IPS-18a (cell line): ENCODE measurements around the gene KLHL5.

Source experiments
- H3K27ac ChIP-seq: one replicate; pipeline ENCODE4 v1.5.1; 2013; ENCODE audit warnings: low read length
- H3K27me3 ChIP-seq: one replicate; pipeline ENCODE4 v1.6.1; 2013; ENCODE audit warnings: mild to moderate bottlenecking, low read length; ENCODE audit not compliant: control insufficient read depth, insufficient read depth
- H3K36me3 ChIP-seq: one replicate; pipeline ENCODE4 v1.6.1; 2013; ENCODE audit warnings: low read depth, low read length; ENCODE audit not compliant: control insufficient read depth
- H3K4me1 ChIP-seq: one replicate; pipeline ENCODE4 v1.6.1; 2013; ENCODE audit warnings: low read depth, low read length; ENCODE audit not compliant: control insufficient read depth
- H3K4me3 ChIP-seq: one replicate; pipeline ENCODE4 v1.5.1; 2013; ENCODE audit warnings: low read length
- H3K9ac ChIP-seq: one replicate; pipeline ENCODE4 v1.6.1; 2013; ENCODE audit warnings: mild to moderate bottlenecking, low read length, moderate library complexity
- H3K9me3 ChIP-seq: one replicate; pipeline ENCODE4 v1.6.1; 2013; ENCODE audit warnings: low read depth, low read length; ENCODE audit not compliant: control insufficient read depth

KLHL5 gene

DNA sequence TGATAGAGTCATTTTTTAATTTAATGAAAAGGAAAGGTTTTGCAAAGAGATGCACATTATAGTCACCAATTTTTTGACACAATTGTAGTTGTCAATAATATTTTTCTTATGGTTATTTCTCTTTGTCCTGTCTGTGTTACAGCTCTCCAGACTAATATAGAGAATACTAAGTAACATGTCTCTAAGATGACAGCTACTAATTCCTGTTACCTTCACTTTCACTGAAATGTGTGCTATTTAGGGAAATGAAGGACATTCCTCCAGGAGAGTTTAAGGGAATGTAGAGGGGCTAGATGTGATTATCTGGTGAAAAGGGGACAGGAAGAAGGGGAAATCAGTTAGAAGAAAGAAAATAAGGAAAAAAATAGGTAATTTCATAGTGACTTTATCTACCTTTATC lies 1.4 kb downstream of the KLHL5 start:
- Histone ChIP-seq H3K4me1 (peaks cover 28% of the 10 kb centered on the region), H3K27me3 (no peaks in the 10 kb centered on the region), H3K4me3 (no peak overlapping the region), H3K36me3 (no peaks in the 10 kb centered on the region), H3K9ac (no peak overlapping the region), H3K27ac (no peak overlapping the region), H3K9me3 (no peaks in the 10 kb centered on the region)

DNA sequence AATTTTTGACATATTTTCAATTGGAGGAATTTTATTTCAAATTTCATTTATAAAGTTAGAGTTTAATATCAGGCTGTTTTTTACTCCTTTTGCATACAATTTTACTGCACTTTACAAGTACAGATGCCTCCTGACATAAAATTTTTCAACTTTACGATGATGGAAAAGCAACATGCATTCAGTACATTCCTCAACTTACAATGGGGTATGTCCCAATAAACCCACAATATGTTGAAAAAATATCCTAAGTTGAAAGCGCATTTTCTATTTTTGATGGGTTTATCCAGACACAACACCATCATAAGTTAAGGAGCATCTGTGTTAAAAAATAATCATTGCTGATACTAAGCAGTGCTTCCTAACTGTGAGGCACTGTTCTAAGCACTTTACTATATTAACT lies 4.3 kb downstream of the KLHL5 start:
- H3K27ac ChIP-seq, result no peak overlapping the region
- H3K4me1 ChIP-seq, result peaks cover 21% of the 10 kb centered on the region
- no peak overlapping the region for H3K4me3 ChIP-seq
- H3K36me3 ChIP-seq, result no peaks in the 10 kb centered on the region
- no peak overlapping the region for H3K9ac ChIP-seq
- no peaks in the 10 kb centered on the region for H3K9me3 ChIP-seq
- no peaks in the 10 kb centered on the region for H3K27me3 ChIP-seq

DNA sequence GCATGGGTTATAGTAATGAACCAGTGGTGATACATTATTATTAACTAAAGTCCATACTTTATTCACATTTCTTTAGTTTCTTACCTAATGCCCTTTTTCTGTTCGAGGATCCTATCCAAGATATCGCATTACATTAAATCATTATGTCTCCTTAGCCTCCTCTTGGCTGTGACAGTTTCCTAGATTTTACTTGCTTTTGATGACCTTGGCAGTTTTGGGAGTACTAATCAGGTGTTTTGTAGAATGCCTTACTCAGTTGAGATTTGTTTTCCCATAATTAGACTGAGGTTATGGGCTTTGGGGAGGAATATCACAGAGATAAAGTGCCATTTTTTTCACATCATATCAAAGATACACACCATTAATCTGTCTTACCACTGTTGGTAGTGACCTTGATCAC lies 5.0 kb downstream of the KLHL5 start:
- Histone ChIP-seq H3K4me3 (no peak overlapping the region), H3K9ac (no peak overlapping the region), H3K4me1 (peaks cover 14% of the 10 kb centered on the region), H3K27me3 (no peaks in the 10 kb centered on the region), H3K9me3 (no peaks in the 10 kb centered on the region), H3K27ac (no peak overlapping the region), H3K36me3 (no peaks in the 10 kb centered on the region)

DNA sequence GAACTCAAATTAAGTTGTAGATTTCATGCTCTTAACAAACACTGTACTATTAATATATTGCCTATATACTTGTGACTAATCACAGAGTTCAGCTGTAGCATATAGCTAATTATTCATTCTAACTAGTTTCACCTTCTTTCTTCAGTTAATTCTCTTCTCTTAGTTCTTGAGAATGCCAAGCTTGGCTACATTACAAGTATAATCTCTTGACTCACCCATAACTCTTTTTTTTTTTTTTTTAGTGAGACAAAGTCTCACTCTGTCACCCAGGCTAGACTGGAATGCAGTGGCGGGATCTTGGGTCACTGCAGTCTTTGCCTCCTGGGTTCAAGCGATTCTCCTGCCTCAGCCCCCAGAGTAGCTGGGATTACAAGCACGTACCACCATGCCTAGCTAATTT lies 5.4 kb downstream of the KLHL5 start:
- Histone ChIP-seq H3K36me3 (no peaks in the 10 kb centered on the region), H3K4me3 (no peak overlapping the region), H3K9ac (no peak overlapping the region), H3K9me3 (no peaks in the 10 kb centered on the region), H3K27ac (no peak overlapping the region), H3K4me1 (peaks cover 11% of the 10 kb centered on the region), H3K27me3 (no peaks in the 10 kb centered on the region)

DNA sequence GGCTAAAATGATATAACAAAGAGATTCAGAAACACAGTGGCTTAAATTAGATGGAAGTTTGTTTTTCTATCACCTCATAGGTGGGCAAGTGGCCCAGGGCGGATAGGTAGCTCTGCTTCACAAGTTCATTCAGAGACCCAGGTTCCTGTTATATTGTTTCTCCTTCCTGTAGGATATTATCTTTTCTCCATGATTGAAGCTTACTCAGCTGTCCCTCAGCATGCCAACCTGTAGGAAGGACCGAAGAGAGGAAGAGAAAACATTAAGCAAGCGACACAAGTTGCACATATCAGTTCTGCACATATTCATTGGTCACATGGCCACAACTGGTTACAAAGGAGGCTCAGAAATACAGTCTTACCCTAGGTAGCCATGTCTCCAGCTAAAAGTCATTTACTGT lies 6.9 kb downstream of the KLHL5 start:
- Histone ChIP-seq H3K4me3 (no peak overlapping the region), H3K27ac (no peak overlapping the region), H3K36me3 (no peaks in the 10 kb centered on the region), H3K27me3 (no peaks in the 10 kb centered on the region), H3K9ac (no peak overlapping the region), H3K9me3 (no peaks in the 10 kb centered on the region), H3K4me1 (no peaks in the 10 kb centered on the region)

DNA sequence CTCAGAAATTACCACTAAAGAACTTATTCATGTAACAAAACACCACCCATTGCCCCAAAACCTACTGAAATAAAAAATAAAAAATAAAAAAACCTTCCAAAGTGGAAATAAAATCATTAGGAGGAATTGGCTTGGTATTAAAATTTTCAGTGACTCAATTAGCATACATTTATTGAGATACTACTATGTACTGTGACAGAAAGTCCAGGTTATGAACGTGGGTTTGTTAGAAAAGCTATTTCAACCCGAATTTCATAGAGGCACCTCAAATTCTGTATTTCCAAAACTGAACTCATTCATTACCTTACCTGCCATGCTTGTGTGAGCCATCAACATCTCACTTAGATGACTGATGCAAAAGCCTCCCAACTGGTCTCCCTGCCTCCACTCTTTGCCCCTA lies 16.8 kb downstream of the KLHL5 start:
- Histone ChIP-seq H3K9me3 (no peaks in the 10 kb centered on the region), H3K9ac (no peak overlapping the region), H3K27ac (no peak overlapping the region), H3K4me3 (no peak overlapping the region), H3K36me3 (peaks cover 3% of the 10 kb centered on the region), H3K4me1 (no peaks in the 10 kb centered on the region), H3K27me3 (no peaks in the 10 kb centered on the region)

DNA sequence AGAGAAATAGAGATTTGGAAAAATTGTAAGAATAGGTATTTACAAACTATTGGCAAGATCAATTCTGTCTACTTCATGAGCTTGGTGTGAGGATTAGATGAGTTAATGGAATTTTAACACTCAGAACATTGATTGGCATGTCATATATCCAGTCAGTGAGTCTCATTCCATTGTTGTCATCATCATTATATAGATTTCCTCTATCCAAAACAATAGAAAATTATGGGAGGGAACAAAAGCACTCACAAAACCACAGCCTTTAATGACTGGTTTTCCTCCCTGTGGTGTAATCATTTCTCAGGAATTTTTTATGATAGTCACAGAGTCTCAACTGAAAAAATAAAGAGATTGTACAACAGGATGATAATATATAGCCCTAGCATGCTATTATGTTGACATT lies 21.1 kb downstream of the KLHL5 start:
- no peaks in the 10 kb centered on the region for H3K27me3 ChIP-seq
- no peak overlapping the region for H3K4me3 ChIP-seq
- H3K9me3 ChIP-seq, result no peaks in the 10 kb centered on the region
- no peaks in the 10 kb centered on the region for H3K4me1 ChIP-seq
- no peak overlapping the region for H3K27ac ChIP-seq
- peaks cover 3% of the 10 kb centered on the region for H3K36me3 ChIP-seq
- no peak overlapping the region for H3K9ac ChIP-seq

DNA sequence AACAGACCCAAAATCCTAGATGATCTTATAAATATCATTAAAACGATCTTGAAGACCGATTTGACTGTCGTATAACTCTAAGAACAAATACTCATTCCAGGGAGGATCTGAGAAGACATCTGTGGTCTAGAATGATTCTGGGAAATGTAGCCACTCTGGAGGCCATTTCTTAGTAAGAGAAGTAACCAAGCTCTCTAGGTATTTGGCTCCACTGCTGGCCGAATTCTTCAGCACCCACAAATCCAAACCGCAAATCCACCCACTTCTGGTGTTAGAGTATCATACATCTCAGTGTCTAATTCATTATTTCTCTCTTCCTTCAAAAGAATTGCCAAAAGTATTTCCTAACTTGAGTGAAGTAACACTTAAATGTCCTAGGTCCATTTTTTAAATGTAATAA lies 23.9 kb downstream of the KLHL5 start:
- no peak overlapping the region for H3K27ac ChIP-seq
- H3K4me3 ChIP-seq, result no peak overlapping the region
- no peaks in the 10 kb centered on the region for H3K4me1 ChIP-seq
- H3K9me3 ChIP-seq, result no peaks in the 10 kb centered on the region
- H3K27me3 ChIP-seq, result no peaks in the 10 kb centered on the region
- H3K9ac ChIP-seq, result no peak overlapping the region
- H3K36me3 ChIP-seq, result peaks cover 3% of the 10 kb centered on the region

DNA sequence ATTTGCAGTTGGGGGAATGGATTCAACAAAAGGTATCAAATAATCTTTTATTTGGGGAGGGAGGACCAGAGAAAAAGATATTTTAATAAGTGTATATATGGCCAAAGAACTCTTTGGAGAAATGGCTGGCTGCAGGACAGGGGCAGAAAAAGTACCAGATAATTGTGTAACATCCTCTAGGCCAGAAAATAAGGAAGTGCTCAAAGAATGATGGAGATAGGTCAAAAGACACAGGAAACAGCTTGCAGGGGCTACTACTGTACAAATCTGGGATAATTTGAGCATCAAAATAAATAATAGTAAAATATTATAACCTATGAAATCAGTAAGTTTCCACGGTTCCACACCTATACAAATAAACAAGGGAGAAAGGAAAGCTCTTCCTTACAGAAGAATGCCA lies 34.8 kb downstream of the KLHL5 start:
- Histone ChIP-seq H3K4me1 (no peaks in the 10 kb centered on the region), H3K9ac (no peak overlapping the region), H3K4me3 (no peak overlapping the region), H3K36me3 (no peaks in the 10 kb centered on the region), H3K27ac (no peak overlapping the region), H3K27me3 (no peaks in the 10 kb centered on the region), H3K9me3 (no peaks in the 10 kb centered on the region)

DNA sequence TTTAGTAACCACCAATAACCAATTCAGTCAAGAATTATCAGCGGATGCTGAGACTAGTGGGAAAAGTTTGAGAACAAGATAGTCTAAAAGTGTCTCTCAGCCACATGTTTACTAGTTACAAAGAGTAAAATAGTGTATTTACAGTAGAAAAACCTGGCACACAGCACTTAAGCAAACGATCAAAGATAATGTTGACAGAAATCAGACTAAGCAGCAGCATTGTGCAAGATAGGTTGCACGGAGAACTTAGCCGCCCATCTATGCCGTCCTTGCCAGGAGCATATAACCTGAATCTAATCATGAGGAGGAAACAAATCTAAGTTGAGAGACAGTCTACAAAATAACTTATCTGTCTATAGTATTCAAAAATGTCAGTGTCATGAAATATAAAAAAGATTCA lies 35.3 kb downstream of the KLHL5 start:
- H3K36me3 ChIP-seq, result no peaks in the 10 kb centered on the region
- H3K4me3 ChIP-seq, result no peak overlapping the region
- no peaks in the 10 kb centered on the region for H3K9me3 ChIP-seq
- no peaks in the 10 kb centered on the region for H3K27me3 ChIP-seq
- H3K9ac ChIP-seq, result no peak overlapping the region
- H3K4me1 ChIP-seq, result no peaks in the 10 kb centered on the region
- no peak overlapping the region for H3K27ac ChIP-seq

DNA sequence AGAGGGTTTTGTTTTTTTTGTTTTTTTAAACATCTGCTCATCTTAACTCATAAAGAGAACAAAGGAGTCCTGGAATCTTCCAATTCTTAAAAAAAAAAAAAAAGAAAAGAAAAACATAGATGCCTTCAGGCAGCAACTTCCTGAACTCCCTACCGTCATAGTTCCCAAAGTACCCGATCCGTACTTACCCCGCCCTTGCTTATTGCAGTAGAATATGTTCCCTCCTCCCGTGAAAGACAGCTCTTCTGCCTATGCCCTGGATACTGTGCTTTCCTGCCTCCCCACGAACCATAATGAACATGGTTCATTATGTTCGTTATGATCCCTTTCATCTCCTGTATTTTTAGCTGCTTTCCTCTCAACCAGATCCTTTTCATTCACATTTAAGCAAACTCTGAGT lies 40.3 kb downstream of the KLHL5 start:
- Histone ChIP-seq H3K4me3 (no peak overlapping the region), H3K9me3 (no peaks in the 10 kb centered on the region), H3K9ac (no peak overlapping the region), H3K4me1 (no peaks in the 10 kb centered on the region), H3K27me3 (no peaks in the 10 kb centered on the region), H3K36me3 (peaks cover 3% of the 10 kb centered on the region), H3K27ac (no peak overlapping the region)

DNA sequence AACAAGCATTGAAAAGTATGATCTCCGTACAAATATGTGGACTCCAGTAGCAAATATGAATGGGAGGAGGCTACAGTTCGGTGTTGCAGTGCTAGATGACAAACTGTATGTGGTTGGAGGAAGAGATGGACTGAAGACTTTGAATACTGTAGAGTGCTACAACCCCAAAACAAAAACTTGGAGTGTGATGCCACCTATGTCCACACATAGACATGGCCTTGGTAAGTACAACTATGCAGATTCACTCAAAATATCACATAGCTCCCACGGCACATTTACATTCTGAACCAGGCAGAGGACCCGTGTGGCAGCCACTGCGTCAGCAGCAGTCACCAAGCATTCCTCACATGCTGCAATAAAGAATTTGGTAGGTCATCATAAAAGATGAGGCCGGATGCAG lies 41.3 kb downstream of the KLHL5 start:
- Histone ChIP-seq H3K27ac (no peak overlapping the region), H3K36me3 (peaks cover 3% of the 10 kb centered on the region), H3K27me3 (no peaks in the 10 kb centered on the region), H3K9ac (no peak overlapping the region), H3K4me3 (no peak overlapping the region), H3K9me3 (no peaks in the 10 kb centered on the region), H3K4me1 (no peaks in the 10 kb centered on the region)

DNA sequence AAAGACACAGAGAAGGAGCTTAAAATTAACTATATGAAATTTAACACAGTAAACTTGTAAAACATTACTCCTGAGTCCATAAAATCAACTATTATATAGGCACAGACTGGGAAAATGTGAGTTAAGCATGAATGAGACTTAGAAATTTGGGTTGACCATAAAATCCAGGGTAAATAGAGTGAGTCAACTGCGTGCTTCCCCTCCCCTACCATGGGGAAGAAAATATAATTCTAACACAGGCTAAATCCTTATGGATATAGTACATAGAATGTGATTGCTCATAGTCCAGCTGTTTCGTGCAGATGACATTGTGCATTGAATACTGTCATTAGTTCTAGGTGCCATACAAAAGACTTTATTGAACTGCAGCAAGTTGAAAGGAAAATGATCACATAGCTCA lies 42.2 kb downstream of the KLHL5 start:
- no peaks in the 10 kb centered on the region for H3K27me3 ChIP-seq
- H3K4me3 ChIP-seq, result no peak overlapping the region
- no peak overlapping the region for H3K9ac ChIP-seq
- no peaks in the 10 kb centered on the region for H3K9me3 ChIP-seq
- H3K4me1 ChIP-seq, result no peaks in the 10 kb centered on the region
- peaks cover 3% of the 10 kb centered on the region for H3K36me3 ChIP-seq
- H3K27ac ChIP-seq, result no peak overlapping the region
